ENCODE results near the gene METTL8. TPM values are rescaled to one million over a fixed set of nuclear protein-coding genes. Genes with fewer than 3 reads are reported as not detected.

METTL8 gene
- total RNA-seq, 1 experiment from 2014 or later = 27.7 TPM

DNA sequence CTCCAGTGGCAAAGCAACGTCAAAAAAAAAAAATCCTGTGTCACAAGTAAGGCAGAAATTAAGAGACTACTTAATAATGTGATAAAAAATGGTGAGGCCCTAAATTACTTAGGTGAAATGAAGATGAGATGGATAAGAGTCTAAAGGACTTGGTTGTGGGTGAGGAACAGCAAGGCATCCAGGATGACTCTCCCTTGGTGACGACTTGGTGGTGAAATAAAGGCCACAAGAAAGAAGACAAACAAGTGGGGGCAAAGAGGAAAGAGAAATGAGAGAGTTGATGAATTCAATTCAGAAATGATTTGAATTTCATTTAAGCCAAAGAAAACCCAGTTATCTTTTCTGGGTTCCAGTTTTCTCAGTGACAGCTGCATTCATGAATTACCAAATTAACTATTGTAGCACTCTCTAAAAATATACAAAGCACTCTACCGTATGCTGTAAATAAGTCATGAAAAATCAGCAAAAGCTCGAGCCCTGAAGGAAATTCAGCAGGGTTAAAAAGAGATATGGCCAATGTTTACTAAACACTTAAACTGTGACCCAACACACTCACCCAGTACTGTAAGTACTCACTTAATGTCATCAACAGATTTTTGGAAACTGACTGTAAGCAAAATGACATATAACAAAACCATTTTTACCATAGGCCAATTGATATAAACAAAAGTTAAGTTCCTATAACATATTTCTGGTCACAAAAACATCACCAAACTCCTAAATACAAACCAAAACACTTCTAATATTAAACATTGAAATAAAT, 1.4 kb downstream of the METTL8 start:
- no TSS peak for BruUV-seq (replicated peaks)
- CTCF ChIA-PET = no interaction called here
- peak overlapping the region; percentile 96 for H3K27ac ChIP-seq (ENCODE audit: low read length)
- in situ Hi-C loops (cut with HindIII; ENCODE audit: low pct_unique_long_range_greater_than_20kb, low sequenced_read_pairs) (no loop called here), intact Hi-C loops (cut with micrococcal nuclease; ENCODE audit: unreplicated experiment) (loop anchor here (5.0 kb wide), 2 partner anchors 445 to 460 kb away; no protein-coding TSS in a partner anchor)
- H3K27me3 ChIP-seq (ENCODE audit: control insufficient read depth, insufficient read depth, low read length) = no peaks in the 10 kb centered on the region
- H3K4me1 ChIP-seq (ENCODE audit: control insufficient read depth, insufficient read depth, low read length) = peaks cover 10% of the 10 kb centered on the region
- H3K4me3 ChIP-seq (ENCODE audit: low read depth in 2 of 2, low read length in 2 of 2) = peak overlapping the region; percentile 95
- peaks cover 7% of the 10 kb centered on the region; the same call in 1 of the 2 replicates for H3K9me3 ChIP-seq (ENCODE audit: control insufficient read depth, insufficient read depth, low read depth, low read length)
- DNase-seq (ENCODE audit: low read depth, low spot score) (no peak), ATAC-seq (no peak)
- TF ChIP-seq SIN3A (IDR thresholded peaks at IDR 0.05; ENCODE audit: borderline replicate concordance, insufficient read depth, low read depth, low read length) (no peak), TCF7L2 (IDR thresholded peaks at IDR 0.05; ENCODE audit: low read depth, low read length) (no peak), POLR2AphosphoS5 (IDR thresholded peaks at IDR 0.05; ENCODE audit: low read depth, low read length) (no peak)
- TF ChIP-seq, protein P1, sequence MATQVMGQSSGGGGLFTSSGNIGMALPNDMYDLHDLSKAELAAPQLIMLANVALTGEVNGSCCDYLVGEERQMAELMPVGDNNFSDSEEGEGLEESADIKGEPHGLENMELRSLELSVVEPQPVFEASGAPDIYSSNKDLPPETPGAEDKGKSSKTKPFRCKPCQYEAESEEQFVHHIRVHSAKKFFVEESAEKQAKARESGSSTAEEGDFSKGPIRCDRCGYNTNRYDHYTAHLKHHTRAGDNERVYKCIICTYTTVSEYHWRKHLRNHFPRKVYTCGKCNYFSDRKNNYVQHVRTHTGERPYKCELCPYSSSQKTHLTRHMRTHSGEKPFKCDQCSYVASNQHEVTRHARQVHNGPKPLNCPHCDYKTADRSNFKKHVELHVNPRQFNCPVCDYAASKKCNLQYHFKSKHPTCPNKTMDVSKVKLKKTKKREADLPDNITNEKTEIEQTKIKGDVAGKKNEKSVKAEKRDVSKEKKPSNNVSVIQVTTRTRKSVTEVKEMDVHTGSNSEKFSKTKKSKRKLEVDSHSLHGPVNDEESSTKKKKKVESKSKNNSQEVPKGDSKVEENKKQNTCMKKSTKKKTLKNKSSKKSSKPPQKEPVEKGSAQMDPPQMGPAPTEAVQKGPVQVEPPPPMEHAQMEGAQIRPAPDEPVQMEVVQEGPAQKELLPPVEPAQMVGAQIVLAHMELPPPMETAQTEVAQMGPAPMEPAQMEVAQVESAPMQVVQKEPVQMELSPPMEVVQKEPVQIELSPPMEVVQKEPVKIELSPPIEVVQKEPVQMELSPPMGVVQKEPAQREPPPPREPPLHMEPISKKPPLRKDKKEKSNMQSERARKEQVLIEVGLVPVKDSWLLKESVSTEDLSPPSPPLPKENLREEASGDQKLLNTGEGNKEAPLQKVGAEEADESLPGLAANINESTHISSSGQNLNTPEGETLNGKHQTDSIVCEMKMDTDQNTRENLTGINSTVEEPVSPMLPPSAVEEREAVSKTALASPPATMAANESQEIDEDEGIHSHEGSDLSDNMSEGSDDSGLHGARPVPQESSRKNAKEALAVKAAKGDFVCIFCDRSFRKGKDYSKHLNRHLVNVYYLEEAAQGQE (IDR thresholded peaks at IDR 0.05; ENCODE audit: insufficient read depth in 1 of 2, low read depth in 2 of 2, low read length in 1 of 2) = no peak
- TF ChIP-seq, protein P2, sequence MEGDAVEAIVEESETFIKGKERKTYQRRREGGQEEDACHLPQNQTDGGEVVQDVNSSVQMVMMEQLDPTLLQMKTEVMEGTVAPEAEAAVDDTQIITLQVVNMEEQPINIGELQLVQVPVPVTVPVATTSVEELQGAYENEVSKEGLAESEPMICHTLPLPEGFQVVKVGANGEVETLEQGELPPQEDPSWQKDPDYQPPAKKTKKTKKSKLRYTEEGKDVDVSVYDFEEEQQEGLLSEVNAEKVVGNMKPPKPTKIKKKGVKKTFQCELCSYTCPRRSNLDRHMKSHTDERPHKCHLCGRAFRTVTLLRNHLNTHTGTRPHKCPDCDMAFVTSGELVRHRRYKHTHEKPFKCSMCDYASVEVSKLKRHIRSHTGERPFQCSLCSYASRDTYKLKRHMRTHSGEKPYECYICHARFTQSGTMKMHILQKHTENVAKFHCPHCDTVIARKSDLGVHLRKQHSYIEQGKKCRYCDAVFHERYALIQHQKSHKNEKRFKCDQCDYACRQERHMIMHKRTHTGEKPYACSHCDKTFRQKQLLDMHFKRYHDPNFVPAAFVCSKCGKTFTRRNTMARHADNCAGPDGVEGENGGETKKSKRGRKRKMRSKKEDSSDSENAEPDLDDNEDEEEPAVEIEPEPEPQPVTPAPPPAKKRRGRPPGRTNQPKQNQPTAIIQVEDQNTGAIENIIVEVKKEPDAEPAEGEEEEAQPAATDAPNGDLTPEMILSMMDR (IDR thresholded peaks at IDR 0.05) = no peak
- POLR2A ChIA-PET = interaction anchor here (0.6 to 0.7 kb wide), 2 partner anchors 97 to 126 kb away, joined by 6 to 8 read pairs; no protein-coding TSS in a partner anchor
- peaks cover 4% of the 10 kb centered on the region; the same call in 1 of the 2 replicates for H3K36me3 ChIP-seq (ENCODE audit: control insufficient read depth, insufficient read depth, low read length)

GRCh38 chr2:171431677-171432167, 2.1 kb downstream of the METTL8 start:
- TF ChIP-seq SIN3A (IDR thresholded peaks at IDR 0.05; ENCODE audit: borderline replicate concordance, insufficient read depth, low read depth, low read length) (no peak), TCF7L2 (IDR thresholded peaks at IDR 0.05; ENCODE audit: low read depth, low read length) (no peak), POLR2AphosphoS5 (IDR thresholded peaks at IDR 0.05; ENCODE audit: low read depth, low read length) (no peak)

More at GRCh38 chr2:171431677-171432167, 2.1 kb downstream of the METTL8 start:
- intact Hi-C loops (cut with micrococcal nuclease; ENCODE audit: unreplicated experiment) = loop anchor here (5.0 kb wide), 2 partner anchors 444 to 459 kb away; no protein-coding TSS in a partner anchor
- in situ Hi-C loops (cut with HindIII; ENCODE audit: low pct_unique_long_range_greater_than_20kb, low sequenced_read_pairs) = no loop called here
- Histone ChIP-seq H3K9me3 (ENCODE audit: control insufficient read depth, insufficient read depth, low read depth, low read length) (peaks cover 9% of the 10 kb centered on the region; the same call in 1 of the 2 replicates), H3K4me1 (ENCODE audit: control insufficient read depth, insufficient read depth, low read length) (peaks cover 10% of the 10 kb centered on the region), H3K27ac (ENCODE audit: low read length) (no peak overlapping the region), H3K4me3 (ENCODE audit: low read depth in 2 of 2, low read length in 2 of 2) (no peak overlapping the region), H3K36me3 (ENCODE audit: control insufficient read depth, insufficient read depth, low read length) (peaks cover 4% of the 10 kb centered on the region; the same call in 1 of the 2 replicates), H3K27me3 (ENCODE audit: control insufficient read depth, insufficient read depth, low read length) (no peaks in the 10 kb centered on the region)
- CTCF ChIA-PET = interaction anchor here (0.6 kb wide), 1 partner anchor 74 kb away, joined by 3 read pairs; no protein-coding TSS in a partner anchor
- DNase-seq (ENCODE audit: low read depth, low spot score) (no peak), ATAC-seq (no peak)
- BruUV-seq (replicated peaks) = no TSS peak
- POLR2A ChIA-PET = interaction anchor here (0.7 kb wide), 1 partner anchor 127 kb away, joined by 6 read pairs; no protein-coding TSS in a partner anchor
